ENCODE measurements around the gene CHD6. TPM values are rescaled to one million over a fixed set of nuclear protein-coding genes. Genes with fewer than 3 reads are reported as not detected.

Gene CHD6, protein sequence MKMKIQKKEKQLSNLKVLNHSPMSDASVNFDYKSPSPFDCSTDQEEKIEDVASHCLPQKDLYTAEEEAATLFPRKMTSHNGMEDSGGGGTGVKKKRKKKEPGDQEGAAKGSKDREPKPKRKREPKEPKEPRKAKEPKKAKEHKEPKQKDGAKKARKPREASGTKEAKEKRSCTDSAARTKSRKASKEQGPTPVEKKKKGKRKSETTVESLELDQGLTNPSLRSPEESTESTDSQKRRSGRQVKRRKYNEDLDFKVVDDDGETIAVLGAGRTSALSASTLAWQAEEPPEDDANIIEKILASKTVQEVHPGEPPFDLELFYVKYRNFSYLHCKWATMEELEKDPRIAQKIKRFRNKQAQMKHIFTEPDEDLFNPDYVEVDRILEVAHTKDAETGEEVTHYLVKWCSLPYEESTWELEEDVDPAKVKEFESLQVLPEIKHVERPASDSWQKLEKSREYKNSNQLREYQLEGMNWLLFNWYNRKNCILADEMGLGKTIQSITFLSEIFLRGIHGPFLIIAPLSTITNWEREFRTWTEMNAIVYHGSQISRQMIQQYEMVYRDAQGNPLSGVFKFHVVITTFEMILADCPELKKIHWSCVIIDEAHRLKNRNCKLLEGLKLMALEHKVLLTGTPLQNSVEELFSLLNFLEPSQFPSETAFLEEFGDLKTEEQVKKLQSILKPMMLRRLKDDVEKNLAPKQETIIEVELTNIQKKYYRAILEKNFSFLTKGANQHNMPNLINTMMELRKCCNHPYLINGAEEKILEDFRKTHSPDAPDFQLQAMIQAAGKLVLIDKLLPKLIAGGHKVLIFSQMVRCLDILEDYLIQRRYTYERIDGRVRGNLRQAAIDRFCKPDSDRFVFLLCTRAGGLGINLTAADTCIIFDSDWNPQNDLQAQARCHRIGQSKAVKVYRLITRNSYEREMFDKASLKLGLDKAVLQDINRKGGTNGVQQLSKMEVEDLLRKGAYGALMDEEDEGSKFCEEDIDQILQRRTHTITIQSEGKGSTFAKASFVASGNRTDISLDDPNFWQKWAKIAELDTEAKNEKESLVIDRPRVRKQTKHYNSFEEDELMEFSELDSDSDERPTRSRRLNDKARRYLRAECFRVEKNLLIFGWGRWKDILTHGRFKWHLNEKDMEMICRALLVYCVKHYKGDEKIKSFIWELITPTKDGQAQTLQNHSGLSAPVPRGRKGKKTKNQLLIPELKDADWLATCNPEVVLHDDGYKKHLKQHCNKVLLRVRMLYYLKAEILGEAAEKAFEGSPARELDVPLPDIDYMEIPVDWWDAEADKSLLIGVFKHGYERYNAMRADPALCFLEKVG (N-terminal part only)
- total RNA-seq (2021) (46.7 and 58.0 TPM in 2 replicates), Bru-seq, nascent RNA (percentile 89 among the genes with signal in this experiment), BruChase-seq, experiment 1, labeled RNA remaining after a 2-hour chase (percentile 80 among the genes with signal in this experiment), BruChase-seq, experiment 2, labeled RNA remaining after a 6-hour chase (percentile 70 among the genes with signal in this experiment)
- long read RNA-seq, partial matches to known transcripts, result 13 of 17 reads
- long read RNA-seq, other reads (novel, unspliced or antisense), result 4 of 17 reads

GRCh38 chr20:41617902-41618806, at the start of gene CHD6:
Gene CHD6, minus strand, starts transcription at chr20:41618377. Its CDS starts 67,040 bp downstream, at chr20:41551337.
- no TSS peak for BruUV-seq (replicated peaks)
- no peaks in the 10 kb centered on the region for H3K36me3 ChIP-seq (ENCODE audit: insufficient read depth, low read length, poor library complexity, severe bottlenecking)

GRCh38 chr20:41664584-41664983, 46.4 kb upstream of the CHD6 start:
- H3K4me1 ChIP-seq (ENCODE audit: insufficient read depth, low read length, poor library complexity, severe bottlenecking), result peaks cover 3% of the 10 kb centered on the region
- peaks cover 9% of the 10 kb centered on the region for H3K27me3 ChIP-seq (replicated peaks; ENCODE audit: insufficient read depth, low read depth, low read length, poor library complexity)
- ChIA-PET POLR2A (ENCODE audit: low non-redundant PET) (interaction anchor here (0.5 kb wide), 1 partner anchor 1794 kb away, joined by 5 read pairs; no protein-coding TSS in a partner anchor), CTCF (interaction anchor here (0.6 kb wide), 1 partner anchor 675 kb away, joined by 4 read pairs; no protein-coding TSS in a partner anchor)
- H3K4me3 ChIP-seq (ENCODE audit: low read depth, low read length, poor library complexity, severe bottlenecking), result no peak overlapping the region
- no peaks in the 10 kb centered on the region for H3K9me3 ChIP-seq (ENCODE audit: low read depth, low read length, poor library complexity, severe bottlenecking)
- intact Hi-C loops (cut with micrococcal nuclease; ENCODE audit: unreplicated experiment), result no loop called here
- DNase-seq (ENCODE audit: low spot score), result peak; percentile 30
- H3K36me3 ChIP-seq (ENCODE audit: insufficient read depth, low read length, poor library complexity, severe bottlenecking), result no peaks in the 10 kb centered on the region
- no TSS peak for BruUV-seq (replicated peaks)
- TF ChIP-seq CTCF (conservative IDR thresholded peaks at IDR 0.05; ENCODE audit: low read depth, low read length) (no peak), EZH2 (IDR thresholded peaks at IDR 0.05; ENCODE audit: borderline replicate concordance, low read depth, low read length, poor library complexity, severe bottlenecking) (no peak)
- H3K27ac ChIP-seq (ENCODE audit: low read depth, low read length, poor library complexity, severe bottlenecking), result no peak overlapping the region

More at GRCh38 chr20:41617902-41618806, at the start of gene CHD6:
- Histone ChIP-seq H3K9me3 (ENCODE audit: low read depth, low read length, poor library complexity, severe bottlenecking) (no peaks in the 10 kb centered on the region), H3K27ac (ENCODE audit: low read depth, low read length, poor library complexity, severe bottlenecking) (peak within 1 kb of the TSS; percentile 84), H3K27me3 (replicated peaks; ENCODE audit: insufficient read depth, low read depth, low read length, poor library complexity) (no peaks in the 10 kb centered on the region), H3K4me3 (ENCODE audit: low read depth, low read length, poor library complexity, severe bottlenecking) (peak within 1 kb of the TSS; percentile 66), H3K4me1 (ENCODE audit: insufficient read depth, low read length, poor library complexity, severe bottlenecking) (peaks cover 44% of the 10 kb centered on the region)
- POLR2A ChIA-PET (ENCODE audit: low non-redundant PET), result interaction anchor here (0.6 to 0.7 kb wide), 4 partner anchors 9 to 244 kb away, joined by 3 to 26 read pairs (median 6); no protein-coding TSS in a partner anchor
- TF ChIP-seq EZH2 (IDR thresholded peaks at IDR 0.05; ENCODE audit: borderline replicate concordance, low read depth, low read length, poor library complexity, severe bottlenecking) (no peak), CTCF (conservative IDR thresholded peaks at IDR 0.05; ENCODE audit: low read depth, low read length) (no peak)
- CTCF ChIA-PET, result interaction anchor here (0.7 kb wide), 1 partner anchor 80 kb away, joined by 3 read pairs; no protein-coding TSS in a partner anchor
- DNase-seq (ENCODE audit: low spot score), result peak; percentile 100
- intact Hi-C loops (cut with micrococcal nuclease; ENCODE audit: unreplicated experiment), result no loop called here

Data from A673 (cell line).